Stimulated activated naive CD4-positive, alpha-beta T cell treated with Interleukin-2 at 50 U/mL for 16 hours (primary cell): ENCODE results near the gene DISP3.

ENCODE experiments used
- DNase-seq: peaks from one replicate; lab custom pipeline; 2025; lab: John Stamatoyannopoulos, UW

The DISP3 gene

DNA sequence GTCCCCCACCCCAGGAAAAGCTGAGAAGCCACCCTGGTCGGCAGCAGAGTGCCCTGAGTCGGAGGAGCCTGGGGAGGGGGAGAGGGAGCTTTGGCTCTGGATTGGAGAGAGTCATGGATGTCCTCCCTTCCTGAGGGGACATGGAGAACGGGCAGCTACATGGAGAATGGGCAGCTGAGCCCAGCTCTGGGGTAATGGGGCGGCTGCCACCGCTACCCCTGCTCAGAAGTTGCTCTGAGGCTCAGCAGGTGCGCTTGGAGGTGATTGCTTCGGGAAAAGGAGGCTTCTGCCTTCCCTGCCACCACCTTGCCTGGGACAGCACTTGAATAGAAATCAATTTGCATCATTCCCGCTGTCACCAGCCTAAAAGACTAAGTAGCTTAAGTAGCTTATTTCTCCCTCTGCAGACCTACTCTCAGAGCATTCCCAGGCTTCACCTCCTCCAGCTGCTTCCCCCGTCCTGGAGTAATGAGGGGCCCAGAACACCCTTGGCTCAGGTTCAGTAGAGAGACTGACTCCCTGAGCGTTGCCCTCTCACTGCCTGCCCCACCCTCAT, 8.3 kb downstream of the DISP3 start:
- DNase-seq: no peak

GRCh38 chr1:11488201-11488770, 9.3 kb downstream of the DISP3 start:
- no peak for DNase-seq

DNA sequence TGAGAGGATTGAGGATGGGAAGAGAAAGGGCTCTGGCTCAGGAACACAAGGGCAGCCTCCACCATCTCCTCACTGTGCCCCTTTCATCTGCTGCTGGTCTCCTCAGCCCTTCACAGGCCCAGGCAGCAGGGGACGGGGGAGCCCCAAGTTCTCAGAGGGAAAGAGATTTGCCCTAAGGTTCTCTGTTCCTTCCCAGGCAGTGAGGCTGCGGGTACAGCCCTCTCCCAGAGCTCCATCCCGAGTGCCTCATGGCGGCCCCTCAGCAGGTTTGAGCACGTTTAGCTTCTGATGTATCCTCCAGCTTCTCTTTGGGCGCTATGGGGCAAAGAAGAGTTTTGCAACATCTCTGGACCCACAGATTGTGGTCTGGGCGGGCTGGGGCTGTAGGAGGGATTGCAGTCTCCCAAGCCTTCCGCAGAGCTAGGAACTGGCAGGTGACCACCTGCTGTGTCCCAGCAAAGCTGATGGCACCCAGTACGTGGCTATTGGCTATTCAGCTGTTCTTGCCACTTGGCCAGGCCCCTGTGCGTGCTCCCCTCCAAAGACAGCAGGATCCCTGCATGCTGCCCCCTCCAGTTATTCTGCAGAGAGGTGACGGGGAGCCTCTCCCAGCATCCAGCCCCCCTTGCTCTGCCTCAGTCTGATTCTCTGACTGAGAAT, 10.1 kb downstream of the DISP3 start:
- DNase-seq: no peak

GRCh38 chr1:11492235-11492634, 13.3 kb downstream of the DISP3 start:
- DNase-seq: no peak

GRCh38 chr1:11493972-11494655, 15.2 kb downstream of the DISP3 start:
- DNase-seq: no peak

DNA sequence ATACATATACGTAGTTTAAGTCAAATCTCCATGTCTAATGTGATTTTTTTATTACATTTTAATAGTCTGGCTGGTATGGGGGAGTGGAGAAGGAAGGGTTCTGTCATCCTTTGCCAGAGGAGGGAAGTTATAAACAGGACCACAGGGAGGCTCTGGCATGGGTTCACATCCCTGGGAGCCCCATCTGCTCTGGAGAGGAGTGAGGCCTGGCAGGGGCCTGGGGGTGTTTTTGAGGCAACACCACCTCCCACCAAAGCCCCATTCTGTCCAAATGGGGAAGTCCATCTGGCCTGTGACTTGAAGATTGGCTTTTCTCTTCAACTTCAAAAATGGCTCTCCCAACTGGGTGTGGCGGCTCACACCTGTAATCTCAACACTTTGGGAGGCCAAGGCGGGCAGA, 15.8 kb downstream of the DISP3 start:
- DNase-seq: no peak

GRCh38 chr1:11495579-11495978, 16.6 kb downstream of the DISP3 start:
- DNase-seq: no peak

DNA sequence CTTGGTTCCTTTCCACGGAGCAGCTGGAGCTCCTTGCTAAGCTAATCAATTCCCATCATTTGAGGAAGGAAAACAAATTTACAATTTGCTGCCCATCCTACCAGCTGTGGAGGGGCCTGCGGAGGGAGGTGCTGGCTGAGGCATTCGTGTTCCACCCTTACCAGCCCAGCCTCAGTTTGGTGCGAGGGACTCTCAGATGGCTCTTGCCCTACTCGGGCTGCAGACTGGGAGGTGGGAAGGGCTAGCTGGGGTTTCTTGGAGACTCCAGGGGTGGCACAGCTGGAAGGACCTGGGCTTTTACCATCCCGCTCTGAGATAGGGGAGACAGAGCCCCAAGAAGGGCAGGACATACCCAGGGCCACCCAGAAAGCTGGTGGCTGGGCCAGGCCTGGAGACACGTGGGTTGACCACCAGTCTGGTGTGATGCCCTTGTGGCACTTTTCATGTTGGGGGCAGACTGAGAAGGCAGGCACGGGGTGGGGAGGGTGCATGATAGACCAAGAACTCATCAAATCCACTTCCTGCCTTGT, 17.7 kb downstream of the DISP3 start:
- no peak for DNase-seq

GRCh38 chr1:11498956-11499594, 20.1 kb downstream of the DISP3 start:
- DNase-seq: no peak

- no peak for DNase-seq
Observed at GRCh38 chr1:11499601-11500331, 20.8 kb downstream of the DISP3 start.

DNA sequence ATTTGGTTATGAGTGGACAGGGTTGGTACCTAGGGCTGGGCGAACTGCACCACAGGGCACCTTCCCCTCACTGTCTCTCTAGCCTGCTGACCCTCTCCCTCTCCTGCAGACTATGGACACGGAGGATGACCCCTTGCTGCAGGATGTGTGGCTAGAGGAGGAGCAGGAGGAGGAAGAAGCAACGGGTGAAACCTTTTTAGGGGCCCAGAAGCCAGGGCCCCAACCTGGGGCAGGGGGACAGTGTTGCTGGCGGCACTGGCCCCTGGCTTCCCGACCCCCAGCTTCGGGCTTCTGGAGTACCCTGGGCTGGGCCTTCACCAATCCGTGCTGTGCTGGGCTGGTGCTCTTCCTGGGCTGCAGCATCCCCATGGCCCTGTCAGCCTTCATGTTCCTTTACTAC, 21.9 kb downstream of the DISP3 start:
- no peak for DNase-seq

DNA sequence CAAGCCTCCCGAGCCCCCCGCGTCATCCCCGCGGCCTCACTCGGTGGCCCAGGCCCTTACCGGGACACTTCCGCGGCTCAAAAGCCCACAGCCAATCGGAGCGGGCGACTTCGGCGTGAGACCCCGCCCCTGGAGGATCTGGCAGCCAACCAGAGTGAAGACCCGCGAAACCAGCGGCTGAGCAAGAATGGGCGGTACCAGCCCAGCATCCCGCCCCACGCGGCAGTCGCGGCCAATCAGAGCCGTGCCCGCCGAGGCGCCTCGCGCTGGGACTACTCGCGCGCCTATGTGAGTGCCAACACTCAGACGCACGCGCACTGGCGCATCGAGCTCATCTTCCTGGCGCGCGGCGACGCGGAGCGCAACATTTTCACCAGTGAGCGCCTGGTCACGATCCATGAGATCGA, 22.5 kb downstream of the DISP3 start:
- no peak for DNase-seq

DNA sequence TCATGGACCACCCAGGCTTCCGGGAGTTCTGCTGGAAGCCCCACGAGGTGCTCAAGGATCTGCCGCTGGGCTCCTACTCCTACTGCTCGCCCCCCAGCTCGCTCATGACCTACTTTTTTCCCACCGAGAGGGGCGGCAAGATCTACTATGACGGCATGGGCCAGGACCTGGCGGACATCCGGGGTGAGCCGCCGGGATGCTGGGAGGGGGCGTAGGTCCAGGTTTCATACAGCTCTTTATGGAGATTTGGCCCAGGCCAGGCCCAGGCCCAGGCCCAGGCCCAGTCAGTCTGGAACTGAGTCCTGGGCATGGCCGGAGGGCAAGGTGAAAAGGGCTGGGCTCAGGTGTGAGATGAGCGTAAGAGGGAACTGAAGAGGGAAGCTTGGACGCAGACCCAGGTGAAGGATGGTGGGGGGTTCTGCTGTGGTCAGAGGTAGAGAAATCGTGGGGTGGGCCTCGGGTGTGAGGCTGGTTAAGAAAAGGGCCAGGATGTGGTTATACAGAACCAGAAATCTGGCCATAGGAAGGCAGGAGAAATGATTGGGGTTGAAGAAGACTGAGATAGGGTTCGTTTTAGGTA, 23.0 kb downstream of the DISP3 start:
- no peak for DNase-seq

DNA sequence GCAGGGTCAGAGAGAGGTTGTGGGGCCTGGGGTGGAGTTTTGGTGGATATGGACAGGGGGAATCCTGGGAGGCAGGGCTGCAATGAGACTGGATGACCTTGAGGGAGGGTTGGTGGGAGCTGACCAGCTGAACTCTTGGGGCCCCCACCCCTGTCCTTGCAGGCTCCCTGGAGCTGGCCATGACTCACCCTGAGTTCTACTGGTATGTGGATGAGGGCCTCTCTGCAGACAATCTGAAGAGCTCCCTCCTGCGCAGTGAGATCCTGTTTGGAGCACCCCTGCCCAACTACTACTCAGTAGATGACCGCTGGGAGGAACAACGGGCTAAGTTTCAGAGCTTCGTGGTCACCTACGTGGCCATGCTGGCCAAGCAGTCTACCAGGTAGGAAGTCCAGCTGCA, 23.6 kb downstream of the DISP3 start:
- no peak for DNase-seq

DNA sequence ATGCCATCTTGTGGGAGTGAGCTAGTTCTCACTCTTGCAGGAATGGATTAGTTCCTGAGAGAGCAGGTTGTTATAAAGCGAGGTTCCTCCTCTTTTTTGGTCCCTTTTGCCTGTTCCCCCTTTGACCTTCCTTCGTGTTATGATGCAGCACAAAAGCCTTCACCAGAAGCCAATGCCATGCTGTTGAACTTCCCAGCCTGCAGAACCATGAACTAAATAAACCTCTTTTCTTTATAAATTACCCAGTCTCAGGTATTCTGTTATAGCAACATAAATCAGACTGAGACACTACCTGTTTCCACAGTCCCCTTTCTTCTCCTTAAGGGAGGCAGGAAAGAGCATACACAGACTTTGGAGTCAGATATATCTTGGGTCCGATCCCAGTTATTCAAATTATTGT, 25.6 kb downstream of the DISP3 start:
- DNase-seq: no peak

GRCh38 chr1:11505591-11506538, 26.9 kb downstream of the DISP3 start:
- no peak for DNase-seq

DNA sequence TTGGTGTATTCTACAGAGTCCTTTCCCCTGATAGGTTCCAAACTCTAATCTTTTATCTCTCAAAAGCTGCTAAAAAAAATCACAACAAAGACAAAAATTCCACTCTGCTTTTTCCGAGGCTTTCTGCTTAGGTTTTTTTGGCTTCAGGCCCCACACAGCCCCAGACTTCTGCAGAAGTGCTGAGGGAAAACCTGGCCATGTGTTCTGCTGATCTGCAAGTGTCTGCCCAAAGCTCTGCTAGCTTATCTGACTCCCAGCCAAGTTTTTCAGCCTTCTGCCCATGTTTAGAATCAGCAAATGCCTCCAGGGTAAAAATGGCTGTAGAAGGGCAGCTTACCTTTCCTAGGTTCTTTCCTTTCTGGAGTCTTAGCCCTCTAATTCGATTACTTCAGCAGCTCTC, 28.4 kb downstream of the DISP3 start:
- DNase-seq: no peak

GRCh38 chr1:11513681-11514080, 34.7 kb downstream of the DISP3 start:
- DNase-seq: no peak

DNA sequence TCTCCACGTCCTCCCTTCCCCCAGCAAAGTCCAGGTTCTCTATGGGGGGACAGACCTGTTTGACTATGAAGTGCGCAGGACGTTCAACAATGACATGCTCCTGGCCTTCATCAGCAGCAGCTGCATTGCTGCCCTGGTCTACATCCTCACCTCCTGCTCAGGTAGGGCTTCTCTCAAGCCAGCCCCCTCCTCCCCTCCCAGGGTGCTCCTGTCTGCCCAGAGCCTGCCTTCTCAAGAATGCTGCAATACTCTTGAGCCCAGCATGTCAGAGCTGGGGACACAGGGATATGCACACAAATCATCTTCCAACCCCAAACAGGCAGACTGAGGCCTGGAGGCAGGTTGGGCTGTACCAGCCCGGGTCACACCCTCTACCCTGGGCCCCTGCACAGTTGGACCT, 35.4 kb downstream of the DISP3 start:
- no peak for DNase-seq
